Endometrial microvascular endothelial cells (primary cell): ENCODE data around the gene DOP1B. TPM values are rescaled to one million over a fixed set of nuclear protein-coding genes. Genes with fewer than 3 reads are reported as not detected.
"Not testable (repeated sequence)": the region's sequence is repeated elsewhere in the genome, so short reads cannot be mapped to it uniquely, and the experiment has no call there.

Experiments used
- in situ Hi-C: cut with HindIII; loops from 2 replicates; pipeline ENCODE4 v1.10.0; 2017; ENCODE audit warnings: low sequenced_read_pairs, low pct_unique_long_range_greater_than_20kb; ENCODE audit errors: inconsistent ontology term
- total RNA-seq: library from RNA; depleted of rRNA; stranded (reverse); fragments of >200 nt; gene quantifications from one replicate; pipeline ENCODE4 v1.2.3, GENCODE V29; 2015; ENCODE audit errors: inconsistent ontology term

DOP1B gene
- total RNA-seq, 1 donor from 2014 or later: 19.3 TPM

GRCh38 chr21:36130839-36131238 is 25.8 kb upstream of the DOP1B start:
- in situ Hi-C loops: not testable (repeated sequence)

GRCh38 chr21:36132696-36133095 is 23.9 kb upstream of the DOP1B start:
- in situ Hi-C loops: no loop called here

- in situ Hi-C loops: no loop called here
These were observed 21.7 kb upstream of the DOP1B start, which contains the start of gene CBR3 for GRCh38 chr21:36134803-36135390. CBR3 (plus strand) TSS chr21:36135079; CDS start chr21:36135193, 114 bp downstream.

GRCh38 chr21:36135391-36136102 is 21.1 kb upstream of the DOP1B start:
- in situ Hi-C loops: no loop called here

- in situ Hi-C loops: not testable (repeated sequence)
These were observed 16.8 kb upstream of the DOP1B start for GRCh38 chr21:36139791-36140190.

DNA sequence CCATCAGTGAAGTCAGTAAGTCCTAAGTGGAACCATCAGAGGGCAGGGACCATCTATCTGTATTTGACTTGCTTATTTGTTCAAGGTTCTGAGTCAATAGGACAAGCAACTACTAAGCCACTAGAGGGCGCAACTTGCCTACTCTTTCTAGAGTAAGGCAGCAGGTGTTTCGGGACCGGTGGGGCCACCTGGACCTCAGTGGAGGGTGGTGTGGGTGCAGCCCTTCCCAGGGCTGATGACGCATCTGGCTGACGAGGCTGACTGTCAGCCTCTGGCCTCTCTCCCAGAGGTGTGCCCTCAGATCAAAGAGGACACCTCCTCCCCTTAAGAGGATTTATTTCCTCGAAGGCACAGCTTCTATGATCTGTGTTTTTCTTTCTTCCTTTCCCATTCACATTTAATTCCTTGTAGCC is 15.1 kb upstream of the DOP1B start:
- in situ Hi-C loops: no loop called here

DNA sequence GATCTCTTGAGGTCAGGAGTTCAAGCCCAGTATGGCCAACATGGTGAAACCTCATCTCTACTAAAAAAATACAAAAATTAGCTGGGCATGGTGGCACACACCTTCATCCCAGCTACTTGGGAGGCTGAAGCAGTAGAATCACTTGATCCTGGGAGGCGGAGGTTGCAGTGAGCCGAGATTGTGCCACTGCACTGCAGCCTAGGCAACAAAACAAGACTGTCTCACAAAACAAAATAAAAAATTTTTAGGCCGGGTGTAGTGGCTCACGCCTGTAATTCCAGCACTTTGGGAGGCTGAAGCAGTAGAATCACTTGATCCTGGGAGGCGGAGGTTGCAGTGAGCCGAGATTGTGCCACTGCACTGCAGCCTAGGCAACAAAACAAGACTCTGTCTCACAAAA is 12.4 kb upstream of the DOP1B start:
- in situ Hi-C loops: not testable (repeated sequence)

DNA sequence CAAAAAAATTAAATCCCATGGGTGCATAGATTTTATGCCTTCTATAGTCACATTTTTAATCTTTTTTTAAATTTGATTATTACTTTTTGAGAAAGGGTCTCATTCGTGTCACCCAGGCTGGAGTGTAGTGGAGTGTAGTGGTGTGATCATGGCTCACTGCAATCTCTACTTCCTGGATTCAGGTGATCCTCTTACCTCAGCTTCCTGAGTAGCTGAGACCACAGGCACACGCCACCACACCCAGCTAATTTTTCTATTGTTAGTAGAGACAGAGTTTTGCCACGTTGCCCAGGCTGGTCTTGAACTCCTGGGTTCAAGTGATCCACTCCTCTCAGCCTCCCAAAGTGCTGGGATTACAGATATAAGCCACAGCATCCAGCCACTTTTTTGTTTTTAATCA is 11.4 kb upstream of the DOP1B start:
- in situ Hi-C loops: no loop called here

DNA sequence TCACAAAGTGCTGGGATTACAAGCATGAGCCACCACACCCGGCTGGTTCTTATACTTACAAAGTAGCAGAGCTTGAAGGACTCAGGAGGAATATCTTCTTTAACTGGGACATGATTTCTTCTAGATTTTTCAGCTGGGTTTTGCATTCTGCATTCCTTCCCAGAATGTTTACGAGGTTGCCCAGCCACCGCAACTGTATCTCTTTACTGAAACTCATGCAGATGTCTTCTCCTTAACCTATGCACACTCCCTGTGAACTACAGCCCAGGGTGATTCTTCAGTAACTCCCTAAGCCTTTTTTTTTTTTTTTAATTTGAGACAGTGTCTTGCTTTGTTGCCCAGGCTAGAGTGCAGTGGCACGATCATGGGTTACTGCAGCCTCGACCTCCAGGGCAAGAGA is 8.7 kb upstream of the DOP1B start:
- in situ Hi-C loops: no loop called here

- in situ Hi-C loops: no loop called here
These were observed 7.7 kb upstream of the DOP1B start for GRCh38 chr21:36148886-36149285.

GRCh38 chr21:36149788-36150711 is 6.6 kb upstream of the DOP1B start:
- in situ Hi-C loops: no loop called here

DNA sequence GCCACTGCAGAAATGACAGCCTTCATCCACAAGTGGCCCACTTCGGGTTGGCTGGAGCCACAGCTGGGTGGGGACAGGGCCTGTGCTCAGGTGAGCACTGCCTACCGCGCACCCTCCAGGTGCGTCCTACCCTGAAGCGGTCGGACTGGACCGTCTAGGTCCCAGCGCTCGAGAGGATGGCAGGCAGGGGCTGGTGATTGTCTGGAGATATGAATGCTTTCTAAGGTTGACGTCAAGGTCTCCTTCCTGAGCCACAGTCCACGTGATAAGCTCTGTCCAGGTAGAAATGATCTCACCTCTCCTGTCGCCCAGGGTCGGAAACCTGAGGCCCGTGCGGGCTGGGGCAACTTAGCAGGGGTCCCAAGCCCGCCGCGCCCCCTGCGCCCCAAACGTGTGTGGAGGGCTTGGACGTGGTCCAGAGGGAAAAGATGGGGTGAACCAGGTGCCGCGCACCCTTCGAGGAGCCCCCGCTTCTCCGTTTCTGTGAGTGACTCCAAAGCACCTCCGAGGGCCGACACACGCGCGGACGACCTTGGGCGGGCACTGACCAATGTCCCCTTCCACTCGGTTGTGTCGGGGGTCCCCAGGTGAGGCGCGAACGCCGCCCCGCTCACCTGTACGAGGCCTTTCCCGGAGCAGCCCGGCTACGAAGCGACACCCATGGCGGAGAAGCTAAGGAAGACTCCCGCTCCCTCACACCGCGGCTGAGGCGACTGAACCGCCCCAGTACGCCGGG is 853 bp upstream of the DOP1B start:
- in situ Hi-C loops: no loop called here

- in situ Hi-C loops: no loop called here
These were observed 247 bp upstream of the DOP1B start for GRCh38 chr21:36156339-36156814.

DNA sequence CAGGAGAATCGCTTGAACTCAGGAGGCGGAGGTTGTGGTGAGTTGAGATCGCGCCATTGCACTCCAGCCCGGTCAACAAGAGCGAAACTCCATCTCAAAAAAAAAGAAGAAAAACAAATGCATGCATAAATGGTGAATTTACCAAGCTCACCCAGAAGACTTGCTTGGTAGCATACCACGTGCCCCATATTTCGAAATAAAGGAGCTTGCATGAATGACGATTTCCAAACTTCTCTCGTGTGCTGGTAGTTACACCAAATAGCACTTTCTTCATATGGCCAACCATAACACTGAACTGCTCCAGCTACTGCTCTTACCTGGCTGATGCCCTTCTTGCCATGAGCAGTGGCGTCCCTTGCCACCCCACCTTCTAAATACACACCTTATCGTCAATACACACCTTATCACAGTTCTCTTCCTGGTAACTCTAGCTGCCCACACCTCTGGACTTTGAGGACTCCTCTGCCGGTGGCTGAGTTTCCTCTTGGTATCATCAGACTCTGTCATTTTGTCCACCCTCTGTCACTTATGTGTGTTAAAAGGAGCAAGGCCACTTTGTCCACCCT is 2.8 kb downstream of the DOP1B start:
- in situ Hi-C loops: no loop called here

DNA sequence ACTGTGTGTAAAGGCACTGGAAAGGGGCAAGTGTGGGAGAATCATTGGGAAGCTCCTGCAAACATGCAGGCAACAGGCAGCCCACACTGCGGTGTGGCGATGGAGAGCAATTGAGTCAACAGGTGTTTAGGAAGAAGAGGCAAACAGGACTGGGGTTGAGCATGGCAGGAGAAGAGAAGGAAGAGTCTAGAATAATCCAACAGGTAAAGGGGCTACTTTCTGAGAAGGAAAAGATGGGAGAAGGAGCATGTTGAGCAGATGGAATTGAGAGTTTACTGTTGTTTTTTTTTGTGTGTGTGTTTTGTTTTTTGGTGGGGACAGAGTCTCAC is 4.2 kb downstream of the DOP1B start:
- in situ Hi-C loops: no loop called here

DNA sequence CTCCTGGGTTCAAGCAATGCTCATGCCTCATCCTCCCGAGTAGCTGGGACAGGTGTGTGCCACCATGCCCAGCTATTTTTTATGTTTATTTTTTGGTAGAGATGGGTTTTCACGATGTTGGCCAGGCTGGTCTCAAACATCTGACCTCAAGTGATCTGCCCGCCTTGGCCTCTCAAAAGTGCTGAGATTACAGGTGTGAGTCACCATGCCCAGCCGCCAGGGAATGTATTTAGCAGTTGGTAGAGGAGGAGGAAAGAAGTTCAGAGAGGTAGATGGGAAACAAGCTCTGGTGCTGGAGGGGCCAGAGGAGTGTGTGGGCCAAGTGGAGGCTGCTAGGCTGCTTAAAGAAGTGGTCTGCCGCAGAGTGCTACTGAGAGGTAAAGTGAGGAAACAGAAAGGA is 6.0 kb downstream of the DOP1B start:
- in situ Hi-C loops: no loop called here

GRCh38 chr21:36163750-36164741 is 7.4 kb downstream of the DOP1B start:
- in situ Hi-C loops: no loop called here

GRCh38 chr21:36165356-36165755 is 8.7 kb downstream of the DOP1B start:
- in situ Hi-C loops: no loop called here
